AG09309 (cell line): ENCODE measurements around the gene PTPRE.

Experiments
- DNase-seq: peaks from one replicate; pipeline ENCODE4 v3.0.0-alpha.2; 2010; ENCODE audit warnings: low read depth
- H3K4me3 ChIP-seq: 2 replicates; pipeline ENCODE4 v1.5.1; 2011; ENCODE audit warnings: mild to moderate bottlenecking, low read depth, low read length, moderate library complexity; ENCODE audit not compliant: control insufficient read depth
- CTCF ChIP-seq: IDR thresholded peaks from 2 replicates; pipeline ENCODE4 v1.5.1; 2011; ENCODE audit warnings: mild to moderate bottlenecking, low read depth, low read length, inconsistent platforms; ENCODE audit not compliant: insufficient read depth, control insufficient read depth; ENCODE audit errors: missing control alignments

The PTPRE gene

DNA sequence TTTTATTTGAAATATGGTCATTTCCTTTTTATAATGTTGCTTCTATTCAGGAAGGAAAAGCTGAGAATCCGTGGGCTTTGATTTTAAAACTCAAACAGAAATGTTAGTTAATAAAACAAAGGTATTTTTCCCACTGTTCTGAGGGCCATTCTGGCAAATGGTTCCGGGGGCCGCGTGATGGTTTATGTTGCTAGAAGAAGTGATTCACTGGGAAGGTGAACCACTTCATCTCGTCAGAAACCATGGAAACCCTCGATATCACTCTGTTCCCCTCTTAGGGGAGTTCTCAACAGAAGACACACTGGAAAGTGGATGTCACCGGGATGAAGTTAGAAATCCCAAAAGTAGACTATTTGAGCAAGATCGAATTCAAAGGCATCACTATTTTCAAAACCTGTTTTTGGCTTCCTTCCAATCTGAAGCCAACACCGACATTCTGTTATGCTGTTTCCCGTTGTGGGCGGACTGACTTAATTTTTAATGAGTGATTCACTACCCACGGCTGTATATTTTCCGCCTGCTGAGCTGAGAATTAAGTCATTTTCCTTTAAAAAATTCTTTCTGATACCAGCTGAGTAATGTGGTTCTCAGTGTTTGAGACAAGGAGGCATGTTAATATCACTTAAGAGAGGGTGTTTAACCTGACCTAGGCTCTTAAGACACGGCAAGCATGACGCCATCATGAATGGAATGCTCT, 84.1 kb downstream of the PTPRE start:
- TF ChIP-seq CTCF: no peak
- no peak overlapping the region for H3K4me3 ChIP-seq
- DNase-seq: peak; percentile 80

GRCh38 chr10:127991543-127992255, 84.8 kb downstream of the PTPRE start:
- TF ChIP-seq CTCF: no peak
- no peak for DNase-seq
- no peak overlapping the region for H3K4me3 ChIP-seq

GRCh38 chr10:127992376-127992775, 85.5 kb downstream of the PTPRE start:
- no peak for DNase-seq
- no peak overlapping the region for H3K4me3 ChIP-seq
- no peak for TF ChIP-seq CTCF

- no peak overlapping the region for H3K4me3 ChIP-seq
- TF ChIP-seq CTCF: no peak
- DNase-seq: no peak
Measured at GRCh38 chr10:127993056-127993690, 86.3 kb downstream of the PTPRE start.

DNA sequence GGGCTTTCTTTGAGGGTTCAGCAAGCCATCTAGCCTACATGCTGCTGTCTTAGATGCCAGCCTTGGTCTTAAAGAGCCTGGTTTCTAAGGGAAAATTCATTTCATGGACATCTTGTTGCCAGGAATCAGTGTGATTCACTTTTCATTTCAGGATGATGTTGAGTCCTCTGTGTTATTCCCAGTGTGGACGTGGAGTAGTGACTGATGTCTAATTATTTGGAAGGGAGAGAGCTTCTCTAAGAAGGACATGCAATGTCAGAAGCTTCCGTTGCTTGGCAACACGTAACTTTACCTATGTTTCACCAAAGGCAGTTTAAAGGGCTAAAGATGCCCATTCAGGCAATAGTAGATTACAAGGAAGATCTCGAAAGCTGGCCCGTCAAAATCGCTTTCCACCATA, 89.0 kb downstream of the PTPRE start:
- DNase-seq: no peak
- TF ChIP-seq CTCF: no peak
- no peak overlapping the region for H3K4me3 ChIP-seq

DNA sequence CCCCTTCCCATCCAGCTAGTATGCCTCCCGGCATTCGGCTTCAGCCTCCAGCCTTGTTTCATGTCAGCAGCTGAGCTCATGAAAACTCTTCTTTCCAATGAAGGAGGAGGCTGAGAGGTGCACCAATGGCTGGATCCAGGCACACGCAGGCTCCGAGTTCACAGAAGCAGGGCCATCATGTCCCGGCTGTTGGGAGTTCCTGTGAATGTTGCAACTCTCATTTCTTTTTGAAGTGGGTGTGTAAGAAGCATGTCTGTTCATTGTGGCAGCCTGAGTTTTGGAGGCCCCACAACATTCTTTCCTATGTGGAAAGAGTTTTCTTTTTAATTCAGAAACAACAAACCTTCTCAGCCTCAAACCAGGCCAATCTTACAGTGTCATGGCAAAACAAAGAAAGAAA, 89.7 kb downstream of the PTPRE start:
- TF ChIP-seq CTCF: no peak
- peak; percentile 31 for DNase-seq
- no peak overlapping the region for H3K4me3 ChIP-seq
